ENCODE data around the gene PLEKHA1.

Gene PLEKHA1

DNA sequence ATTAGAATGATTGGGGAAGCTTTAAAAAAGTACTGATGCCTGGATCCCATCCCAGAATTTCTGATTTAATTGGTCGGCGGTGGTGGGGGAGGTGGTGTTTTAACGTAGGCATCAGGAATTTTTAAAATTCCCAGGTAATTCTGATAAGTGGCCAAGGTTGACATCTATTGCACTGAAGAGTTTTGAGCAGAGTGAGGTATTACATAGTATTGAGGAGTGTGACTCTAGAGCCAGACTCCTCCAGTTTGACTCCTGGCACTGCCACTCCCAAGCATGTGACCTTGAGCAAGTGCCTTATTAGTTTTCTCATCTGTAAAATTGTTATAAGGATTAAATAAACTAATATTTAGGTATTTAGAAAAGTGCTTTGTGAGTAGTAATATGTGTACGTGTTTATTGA, 6.2 kb downstream of the PLEKHA1 start:
- peaks cover 9% of the 10 kb centered on the region for H3K36me3 ChIP-seq (ENCODE audit: control insufficient read depth, insufficient read depth, low read length)
- H3K4me3 ChIP-seq (ENCODE audit: low read depth, low read length) = no peak overlapping the region
- no peaks in the 10 kb centered on the region for H3K27me3 ChIP-seq (ENCODE audit: control insufficient read depth, insufficient read depth, low read length)
- H3K4me1 ChIP-seq (ENCODE audit: control insufficient read depth, insufficient read depth, low read length) = no peaks in the 10 kb centered on the region
- no peaks in the 10 kb centered on the region for H3K9me3 ChIP-seq (ENCODE audit: control insufficient read depth, insufficient read depth, low read depth, low read length)
- H3K9ac ChIP-seq (ENCODE audit: low read length) = no peak overlapping the region
- H3K27ac ChIP-seq (ENCODE audit: low read depth, low read length) = no peak overlapping the region

DNA sequence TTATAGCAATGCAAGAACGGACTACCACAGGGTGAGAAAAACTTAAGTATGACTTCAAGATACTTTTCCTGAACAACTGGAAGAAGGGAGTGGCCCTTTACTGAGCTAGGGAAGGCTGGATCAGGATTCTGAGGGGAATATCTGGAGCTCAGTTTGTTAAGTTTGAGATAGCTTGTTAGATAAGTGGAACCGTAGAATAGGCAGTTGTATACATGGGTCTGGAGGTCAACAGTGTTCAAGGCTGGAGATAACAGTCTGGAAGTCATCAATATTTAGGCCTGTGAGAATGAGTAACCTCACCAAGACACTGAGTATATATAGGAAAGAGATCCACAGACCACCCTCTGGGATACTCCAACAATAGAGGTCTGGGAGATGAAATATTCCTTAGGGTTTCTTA, 7.2 kb downstream of the PLEKHA1 start:
- no peaks in the 10 kb centered on the region for H3K9me3 ChIP-seq (ENCODE audit: control insufficient read depth, insufficient read depth, low read depth, low read length)
- H3K4me1 ChIP-seq (ENCODE audit: control insufficient read depth, insufficient read depth, low read length) = no peaks in the 10 kb centered on the region
- no peak overlapping the region for H3K27ac ChIP-seq (ENCODE audit: low read depth, low read length)
- H3K27me3 ChIP-seq (ENCODE audit: control insufficient read depth, insufficient read depth, low read length) = no peaks in the 10 kb centered on the region
- H3K9ac ChIP-seq (ENCODE audit: low read length) = no peak overlapping the region
- H3K36me3 ChIP-seq (ENCODE audit: control insufficient read depth, insufficient read depth, low read length) = peaks cover 9% of the 10 kb centered on the region
- H3K4me3 ChIP-seq (ENCODE audit: low read depth, low read length) = no peak overlapping the region

DNA sequence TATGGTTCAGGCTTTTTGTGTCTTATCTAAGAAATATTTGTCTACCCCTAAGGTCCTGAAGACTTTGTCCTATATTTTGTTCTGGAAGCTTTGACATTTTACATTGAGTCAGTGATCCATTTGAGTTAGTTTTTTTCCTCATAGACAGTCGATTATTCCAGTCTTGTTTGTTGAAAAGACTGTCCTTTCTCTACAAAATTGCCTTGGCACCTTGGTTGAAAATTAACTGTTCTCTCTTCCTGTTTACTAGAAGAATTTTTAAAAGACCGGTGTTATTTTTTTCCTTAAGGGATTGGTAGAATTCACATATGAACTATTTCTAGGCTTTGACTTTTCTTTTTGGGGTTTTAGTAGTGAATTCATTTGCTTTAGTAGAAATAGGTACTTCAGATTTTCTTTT, 12.0 kb downstream of the PLEKHA1 start:
- Histone ChIP-seq H3K4me3 (ENCODE audit: low read depth, low read length) (no peak overlapping the region), H3K36me3 (ENCODE audit: control insufficient read depth, insufficient read depth, low read length) (peaks cover 6% of the 10 kb centered on the region), H3K4me1 (ENCODE audit: control insufficient read depth, insufficient read depth, low read length) (no peaks in the 10 kb centered on the region), H3K9me3 (ENCODE audit: control insufficient read depth, insufficient read depth, low read depth, low read length) (no peaks in the 10 kb centered on the region; the same call in none of the 2 replicates), H3K27me3 (ENCODE audit: control insufficient read depth, insufficient read depth, low read length) (no peaks in the 10 kb centered on the region), H3K27ac (ENCODE audit: low read depth, low read length) (no peak overlapping the region), H3K9ac (ENCODE audit: low read length) (no peak overlapping the region)

DNA sequence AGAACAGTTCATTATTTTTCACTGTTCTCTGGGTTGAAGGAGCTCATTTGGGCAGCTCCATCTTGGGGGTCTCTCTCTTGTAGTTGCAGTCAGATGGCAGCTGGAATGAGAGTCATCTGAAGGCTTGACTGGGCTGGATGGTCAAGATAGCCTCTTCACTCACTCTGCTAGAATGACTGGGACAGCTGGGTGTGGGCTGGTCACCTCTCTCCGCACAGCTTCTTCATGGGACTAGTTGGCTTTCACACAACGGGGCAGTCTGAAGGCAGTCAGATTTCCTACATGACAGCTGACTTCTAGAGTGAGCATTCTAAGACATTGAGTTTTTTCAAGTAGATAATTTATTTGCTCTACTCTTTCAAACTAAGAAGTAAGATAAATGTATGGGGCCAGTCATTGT, 13.1 kb downstream of the PLEKHA1 start:
- peaks cover 6% of the 10 kb centered on the region for H3K36me3 ChIP-seq (ENCODE audit: control insufficient read depth, insufficient read depth, low read length)
- no peak overlapping the region for H3K4me3 ChIP-seq (ENCODE audit: low read depth, low read length)
- H3K4me1 ChIP-seq (ENCODE audit: control insufficient read depth, insufficient read depth, low read length) = no peaks in the 10 kb centered on the region
- no peaks in the 10 kb centered on the region for H3K27me3 ChIP-seq (ENCODE audit: control insufficient read depth, insufficient read depth, low read length)
- H3K27ac ChIP-seq (ENCODE audit: low read depth, low read length) = no peak overlapping the region
- no peak overlapping the region for H3K9ac ChIP-seq (ENCODE audit: low read length)
- no peaks in the 10 kb centered on the region; the same call in none of the 2 replicates for H3K9me3 ChIP-seq (ENCODE audit: control insufficient read depth, insufficient read depth, low read depth, low read length)

DNA sequence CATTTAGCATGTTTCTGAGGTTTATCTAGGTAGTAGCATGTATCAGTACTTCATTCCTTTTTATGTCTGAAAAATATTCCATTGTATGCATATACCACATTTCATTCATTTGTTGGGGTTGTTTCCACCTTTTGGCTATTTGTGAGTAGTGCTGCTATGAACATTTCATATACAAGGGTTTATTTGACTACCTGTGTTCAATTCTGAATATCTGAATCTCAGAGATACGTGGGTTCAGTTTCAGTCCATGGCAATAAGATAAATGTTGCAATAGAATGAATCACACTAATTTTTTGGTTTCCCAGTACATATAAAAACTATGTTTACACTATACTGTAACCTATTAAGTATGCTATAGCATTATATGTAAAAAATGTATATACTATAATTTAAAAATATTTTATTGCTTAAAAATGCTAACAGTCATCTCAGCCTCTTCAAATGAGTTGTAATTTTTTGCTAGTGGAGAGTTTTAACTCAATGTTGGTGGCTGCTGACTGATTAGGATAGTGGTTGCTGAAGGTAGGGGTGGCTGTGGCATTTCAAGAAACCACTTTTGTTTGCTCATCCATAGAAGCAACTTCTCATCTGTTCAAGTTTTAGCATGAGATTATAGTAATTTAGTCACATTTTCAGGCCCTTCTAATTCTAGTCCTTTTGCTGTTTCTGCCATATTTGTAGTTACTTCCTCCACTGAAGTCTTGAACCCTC, 13.9 kb downstream of the PLEKHA1 start:
- Histone ChIP-seq H3K27me3 (ENCODE audit: control insufficient read depth, insufficient read depth, low read length) (no peaks in the 10 kb centered on the region), H3K4me3 (ENCODE audit: low read depth, low read length) (no peak overlapping the region), H3K9me3 (ENCODE audit: control insufficient read depth, insufficient read depth, low read depth, low read length) (no peaks in the 10 kb centered on the region; the same call in none of the 2 replicates), H3K4me1 (ENCODE audit: control insufficient read depth, insufficient read depth, low read length) (no peaks in the 10 kb centered on the region), H3K9ac (ENCODE audit: low read length) (no peak overlapping the region), H3K36me3 (ENCODE audit: control insufficient read depth, insufficient read depth, low read length) (peaks cover 10% of the 10 kb centered on the region), H3K27ac (ENCODE audit: low read depth, low read length) (no peak overlapping the region)

DNA sequence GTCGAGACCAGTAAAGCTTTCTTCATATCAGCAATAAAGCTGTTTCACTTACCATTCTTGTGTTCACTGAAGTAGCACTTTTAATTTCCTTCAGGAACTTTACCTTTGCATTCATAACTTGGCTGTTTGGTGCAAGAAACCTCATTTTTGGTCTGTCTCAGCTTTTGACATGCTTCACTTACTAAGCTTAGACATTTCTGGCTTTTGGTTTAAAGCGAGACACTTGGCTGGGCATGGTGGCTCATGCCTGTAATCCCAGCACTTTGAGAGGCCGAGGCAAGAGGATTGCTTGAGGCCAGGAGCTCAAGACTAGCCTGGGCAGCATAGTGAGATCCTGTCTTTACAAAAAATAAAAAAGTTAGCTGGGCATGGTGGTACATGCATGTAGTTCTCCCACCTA, 15.8 kb downstream of the PLEKHA1 start:
- Histone ChIP-seq H3K27ac (ENCODE audit: low read depth, low read length) (no peak overlapping the region), H3K4me1 (ENCODE audit: control insufficient read depth, insufficient read depth, low read length) (no peaks in the 10 kb centered on the region), H3K9me3 (ENCODE audit: control insufficient read depth, insufficient read depth, low read depth, low read length) (no peaks in the 10 kb centered on the region; the same call in none of the 2 replicates), H3K4me3 (ENCODE audit: low read depth, low read length) (no peak overlapping the region), H3K9ac (ENCODE audit: low read length) (no peak overlapping the region), H3K36me3 (ENCODE audit: control insufficient read depth, insufficient read depth, low read length) (peaks cover 21% of the 10 kb centered on the region), H3K27me3 (ENCODE audit: control insufficient read depth, insufficient read depth, low read length) (no peaks in the 10 kb centered on the region)

DNA sequence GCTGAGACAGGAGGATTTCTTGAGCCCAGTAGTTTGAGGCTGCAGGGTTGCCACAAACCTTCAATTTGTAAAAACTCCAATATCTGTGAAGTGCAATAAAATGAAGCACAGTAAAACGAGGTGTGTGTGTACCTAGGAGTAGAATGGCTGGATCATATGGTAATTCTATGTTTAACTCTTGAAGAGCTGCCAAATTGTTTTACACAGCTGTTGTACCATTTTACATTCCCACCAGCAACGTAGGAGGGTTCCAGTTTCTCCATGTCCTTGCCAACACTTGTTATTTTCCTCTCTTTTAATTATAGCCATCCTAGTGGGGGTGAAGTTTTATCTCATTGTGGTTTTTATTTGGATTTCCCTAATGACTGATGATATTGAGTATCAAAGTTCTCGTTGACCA, 16.2 kb downstream of the PLEKHA1 start:
- no peaks in the 10 kb centered on the region for H3K4me1 ChIP-seq (ENCODE audit: control insufficient read depth, insufficient read depth, low read length)

DNA sequence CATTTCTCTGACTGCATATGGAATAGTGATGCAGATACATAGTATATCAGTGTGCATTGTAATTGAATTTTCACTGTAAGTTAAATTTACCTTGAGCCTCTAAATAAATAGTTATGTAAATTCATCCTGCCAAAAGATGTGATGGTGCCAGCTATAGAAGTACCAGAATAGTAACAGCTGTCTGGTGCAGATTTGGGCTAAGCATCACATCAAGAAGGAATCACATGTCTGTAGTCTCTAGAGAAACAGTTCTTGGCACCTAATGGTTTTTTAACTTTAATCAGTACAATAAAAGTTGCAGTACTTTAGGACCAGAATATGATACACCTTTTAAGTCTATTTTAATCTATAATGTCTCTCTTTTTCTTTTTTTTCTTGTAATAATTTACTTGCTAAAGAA, 17.4 kb downstream of the PLEKHA1 start:
- Histone ChIP-seq H3K9me3 (ENCODE audit: control insufficient read depth, insufficient read depth, low read depth, low read length) (no peaks in the 10 kb centered on the region; the same call in none of the 2 replicates), H3K4me1 (ENCODE audit: control insufficient read depth, insufficient read depth, low read length) (no peaks in the 10 kb centered on the region), H3K36me3 (ENCODE audit: control insufficient read depth, insufficient read depth, low read length) (peaks cover 22% of the 10 kb centered on the region), H3K4me3 (ENCODE audit: low read depth, low read length) (no peak overlapping the region), H3K9ac (ENCODE audit: low read length) (no peak overlapping the region), H3K27me3 (ENCODE audit: control insufficient read depth, insufficient read depth, low read length) (no peaks in the 10 kb centered on the region), H3K27ac (ENCODE audit: low read depth, low read length) (no peak overlapping the region)

More for the DNA sequence above, 16.2 kb downstream of the PLEKHA1 start:
- no peak overlapping the region for H3K27ac ChIP-seq (ENCODE audit: low read depth, low read length)
- H3K27me3 ChIP-seq (ENCODE audit: control insufficient read depth, insufficient read depth, low read length) = no peaks in the 10 kb centered on the region
- no peak overlapping the region for H3K9ac ChIP-seq (ENCODE audit: low read length)
- no peaks in the 10 kb centered on the region; the same call in none of the 2 replicates for H3K9me3 ChIP-seq (ENCODE audit: control insufficient read depth, insufficient read depth, low read depth, low read length)
- peaks cover 21% of the 10 kb centered on the region for H3K36me3 ChIP-seq (ENCODE audit: control insufficient read depth, insufficient read depth, low read length)
- H3K4me3 ChIP-seq (ENCODE audit: low read depth, low read length) = no peak overlapping the region

DNA sequence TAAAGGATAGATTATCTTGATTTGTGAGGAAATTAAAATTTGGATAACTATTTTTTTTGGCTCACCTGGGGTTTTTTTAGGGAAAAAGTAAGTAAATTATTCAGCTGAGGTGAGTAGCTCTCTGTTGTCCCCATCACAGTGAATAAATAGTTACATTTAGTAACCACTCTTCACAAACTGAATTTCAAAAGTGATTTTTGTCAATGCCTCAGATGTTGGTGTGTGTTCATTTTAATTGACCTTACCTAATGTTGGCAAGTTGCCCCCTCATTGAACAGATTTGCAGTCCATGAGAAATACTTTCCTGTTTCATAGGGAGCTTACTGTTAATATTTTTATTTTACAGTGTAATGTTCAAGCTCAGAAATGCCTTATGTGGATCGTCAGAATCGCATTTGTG, 18.3 kb downstream of the PLEKHA1 start:
- Histone ChIP-seq H3K9ac (ENCODE audit: low read length) (no peak overlapping the region), H3K27ac (ENCODE audit: low read depth, low read length) (no peak overlapping the region), H3K4me1 (ENCODE audit: control insufficient read depth, insufficient read depth, low read length) (no peaks in the 10 kb centered on the region), H3K4me3 (ENCODE audit: low read depth, low read length) (no peak overlapping the region), H3K9me3 (ENCODE audit: control insufficient read depth, insufficient read depth, low read depth, low read length) (no peaks in the 10 kb centered on the region; the same call in none of the 2 replicates), H3K36me3 (ENCODE audit: control insufficient read depth, insufficient read depth, low read length) (peaks cover 25% of the 10 kb centered on the region), H3K27me3 (ENCODE audit: control insufficient read depth, insufficient read depth, low read length) (no peaks in the 10 kb centered on the region)

DNA sequence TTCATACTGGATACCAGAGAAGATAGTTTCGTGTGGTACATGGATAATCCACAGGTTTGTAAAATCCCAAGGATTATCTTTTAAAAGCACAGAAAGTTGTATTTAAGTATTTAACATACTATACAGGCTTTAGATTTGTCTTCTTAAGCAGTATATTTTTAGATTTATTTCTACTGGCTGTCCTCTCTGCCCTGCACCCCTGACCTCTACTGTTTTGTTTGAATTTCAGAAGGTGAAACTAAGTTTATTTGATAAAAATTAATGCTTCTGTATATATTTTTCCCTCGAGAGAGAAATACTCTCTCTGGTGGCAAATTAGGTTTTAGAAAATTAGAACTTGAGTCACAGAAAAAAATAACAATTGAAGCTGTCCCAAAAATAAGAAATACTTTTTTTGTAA, 18.8 kb downstream of the PLEKHA1 start:
- H3K9ac ChIP-seq (ENCODE audit: low read length) = no peak overlapping the region
- no peak overlapping the region for H3K27ac ChIP-seq (ENCODE audit: low read depth, low read length)
- H3K27me3 ChIP-seq (ENCODE audit: control insufficient read depth, insufficient read depth, low read length) = no peaks in the 10 kb centered on the region
- peaks cover 27% of the 10 kb centered on the region for H3K36me3 ChIP-seq (ENCODE audit: control insufficient read depth, insufficient read depth, low read length)
- H3K4me3 ChIP-seq (ENCODE audit: low read depth, low read length) = no peak overlapping the region
- H3K9me3 ChIP-seq (ENCODE audit: control insufficient read depth, insufficient read depth, low read depth, low read length) = no peaks in the 10 kb centered on the region; the same call in 1 of the 2 replicates
- H3K4me1 ChIP-seq (ENCODE audit: control insufficient read depth, insufficient read depth, low read length) = no peaks in the 10 kb centered on the region

DNA sequence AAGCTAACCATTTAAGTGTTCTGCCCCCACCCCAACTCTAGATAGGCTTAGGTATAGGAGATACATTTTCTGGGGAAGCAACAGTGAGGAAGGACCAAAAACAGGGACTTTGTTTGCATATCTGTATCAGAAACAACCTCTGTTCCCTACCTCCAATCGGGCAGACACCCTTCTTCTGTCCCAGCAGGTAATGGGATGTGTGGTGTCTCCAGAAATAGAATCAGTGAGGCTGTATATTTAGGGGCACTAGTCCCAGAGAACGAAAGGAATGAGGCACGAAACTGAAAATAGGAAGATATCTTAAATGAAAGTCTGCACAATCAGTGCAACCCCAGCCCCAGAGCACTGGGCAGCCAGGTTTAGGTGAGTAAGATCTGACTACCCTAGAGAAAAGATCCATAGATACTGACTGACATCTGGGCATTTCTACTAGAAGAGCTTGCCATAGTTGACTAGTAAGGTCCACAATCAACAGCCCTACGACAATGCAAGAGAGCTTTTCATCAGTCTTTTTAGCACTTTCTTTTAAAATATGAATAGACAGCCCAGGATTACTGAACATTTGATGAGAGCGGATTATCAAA, 28.1 kb downstream of the PLEKHA1 start:
- Histone ChIP-seq H3K27me3 (ENCODE audit: control insufficient read depth, insufficient read depth, low read length) (no peaks in the 10 kb centered on the region), H3K9ac (ENCODE audit: low read length) (no peak overlapping the region), H3K4me3 (ENCODE audit: low read depth, low read length) (no peak overlapping the region), H3K27ac (ENCODE audit: low read depth, low read length) (no peak overlapping the region), H3K9me3 (ENCODE audit: control insufficient read depth, insufficient read depth, low read depth, low read length) (no peaks in the 10 kb centered on the region), H3K36me3 (ENCODE audit: control insufficient read depth, insufficient read depth, low read length) (peaks cover 49% of the 10 kb centered on the region; the same call in 1 of the 2 replicates), H3K4me1 (ENCODE audit: control insufficient read depth, insufficient read depth, low read length) (no peaks in the 10 kb centered on the region)

Measured in HUES6 (cell line).